ENCODE measurements around the gene DISC1.

DNA sequence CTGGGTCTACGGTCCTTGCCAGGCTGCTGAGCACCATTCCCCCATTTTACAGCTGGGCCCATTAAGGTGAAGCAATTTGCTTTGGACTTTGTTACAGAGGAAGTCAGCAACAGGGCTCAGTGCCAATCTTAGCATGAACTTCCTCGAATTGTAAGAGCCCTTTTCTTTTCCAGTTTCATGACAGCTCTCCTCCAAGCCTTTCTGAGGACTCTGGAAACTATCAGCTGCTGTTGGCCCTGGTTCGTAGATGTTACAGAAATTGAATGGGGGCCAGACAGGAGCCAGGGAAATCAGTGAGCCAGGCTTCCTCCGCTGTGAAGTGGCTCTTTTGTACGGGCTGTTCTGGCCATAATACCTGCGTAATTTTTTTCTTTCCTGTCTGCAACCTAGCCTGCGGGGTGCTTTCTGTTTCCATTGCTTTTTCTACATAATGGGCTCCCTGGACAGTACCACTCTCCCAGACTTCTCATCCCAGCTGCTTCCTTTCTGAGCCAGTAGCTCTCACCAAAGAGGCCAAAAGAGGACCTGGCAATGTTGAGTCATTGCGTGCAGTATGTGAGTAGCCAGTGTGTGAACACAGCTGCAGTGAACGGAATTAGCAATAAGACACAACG is 386.3 kb downstream of the DISC1 start:
- TF ChIP-seq, protein P1, sequence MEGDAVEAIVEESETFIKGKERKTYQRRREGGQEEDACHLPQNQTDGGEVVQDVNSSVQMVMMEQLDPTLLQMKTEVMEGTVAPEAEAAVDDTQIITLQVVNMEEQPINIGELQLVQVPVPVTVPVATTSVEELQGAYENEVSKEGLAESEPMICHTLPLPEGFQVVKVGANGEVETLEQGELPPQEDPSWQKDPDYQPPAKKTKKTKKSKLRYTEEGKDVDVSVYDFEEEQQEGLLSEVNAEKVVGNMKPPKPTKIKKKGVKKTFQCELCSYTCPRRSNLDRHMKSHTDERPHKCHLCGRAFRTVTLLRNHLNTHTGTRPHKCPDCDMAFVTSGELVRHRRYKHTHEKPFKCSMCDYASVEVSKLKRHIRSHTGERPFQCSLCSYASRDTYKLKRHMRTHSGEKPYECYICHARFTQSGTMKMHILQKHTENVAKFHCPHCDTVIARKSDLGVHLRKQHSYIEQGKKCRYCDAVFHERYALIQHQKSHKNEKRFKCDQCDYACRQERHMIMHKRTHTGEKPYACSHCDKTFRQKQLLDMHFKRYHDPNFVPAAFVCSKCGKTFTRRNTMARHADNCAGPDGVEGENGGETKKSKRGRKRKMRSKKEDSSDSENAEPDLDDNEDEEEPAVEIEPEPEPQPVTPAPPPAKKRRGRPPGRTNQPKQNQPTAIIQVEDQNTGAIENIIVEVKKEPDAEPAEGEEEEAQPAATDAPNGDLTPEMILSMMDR (IDR thresholded peaks at IDR 0.05; ENCODE audit: insufficient read depth, low read length): no peak
- TF ChIP-seq, protein P2, sequence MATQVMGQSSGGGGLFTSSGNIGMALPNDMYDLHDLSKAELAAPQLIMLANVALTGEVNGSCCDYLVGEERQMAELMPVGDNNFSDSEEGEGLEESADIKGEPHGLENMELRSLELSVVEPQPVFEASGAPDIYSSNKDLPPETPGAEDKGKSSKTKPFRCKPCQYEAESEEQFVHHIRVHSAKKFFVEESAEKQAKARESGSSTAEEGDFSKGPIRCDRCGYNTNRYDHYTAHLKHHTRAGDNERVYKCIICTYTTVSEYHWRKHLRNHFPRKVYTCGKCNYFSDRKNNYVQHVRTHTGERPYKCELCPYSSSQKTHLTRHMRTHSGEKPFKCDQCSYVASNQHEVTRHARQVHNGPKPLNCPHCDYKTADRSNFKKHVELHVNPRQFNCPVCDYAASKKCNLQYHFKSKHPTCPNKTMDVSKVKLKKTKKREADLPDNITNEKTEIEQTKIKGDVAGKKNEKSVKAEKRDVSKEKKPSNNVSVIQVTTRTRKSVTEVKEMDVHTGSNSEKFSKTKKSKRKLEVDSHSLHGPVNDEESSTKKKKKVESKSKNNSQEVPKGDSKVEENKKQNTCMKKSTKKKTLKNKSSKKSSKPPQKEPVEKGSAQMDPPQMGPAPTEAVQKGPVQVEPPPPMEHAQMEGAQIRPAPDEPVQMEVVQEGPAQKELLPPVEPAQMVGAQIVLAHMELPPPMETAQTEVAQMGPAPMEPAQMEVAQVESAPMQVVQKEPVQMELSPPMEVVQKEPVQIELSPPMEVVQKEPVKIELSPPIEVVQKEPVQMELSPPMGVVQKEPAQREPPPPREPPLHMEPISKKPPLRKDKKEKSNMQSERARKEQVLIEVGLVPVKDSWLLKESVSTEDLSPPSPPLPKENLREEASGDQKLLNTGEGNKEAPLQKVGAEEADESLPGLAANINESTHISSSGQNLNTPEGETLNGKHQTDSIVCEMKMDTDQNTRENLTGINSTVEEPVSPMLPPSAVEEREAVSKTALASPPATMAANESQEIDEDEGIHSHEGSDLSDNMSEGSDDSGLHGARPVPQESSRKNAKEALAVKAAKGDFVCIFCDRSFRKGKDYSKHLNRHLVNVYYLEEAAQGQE (IDR thresholded peaks at IDR 0.05; ENCODE audit: insufficient replicate concordance, low read depth): no peak
- TF ChIP-seq GABPA (IDR thresholded peaks at IDR 0.05; ENCODE audit: low read depth) (no peak), POLR2AphosphoS5 (IDR thresholded peaks at IDR 0.05; ENCODE audit: low read depth) (no peak)

Measured in HL-60 (cell line).